ENCODE data around the gene BAIAP2L1.
"Not testable (repeated sequence)": the region's sequence is repeated elsewhere in the genome, so short reads cannot be mapped to it uniquely, and the experiment has no call there.

BAIAP2L1 gene

GRCh38 chr7:98398567-98399372 is 2.1 kb downstream of the BAIAP2L1 start:
- DNase-seq (ENCODE audit: low spot score) = no peak

- no peak for DNase-seq (ENCODE audit: low spot score)
These were observed 4.1 kb downstream of the BAIAP2L1 start for GRCh38 chr7:98396768-98397167.

GRCh38 chr7:98395951-98396350 is 4.9 kb downstream of the BAIAP2L1 start:
- DNase-seq (ENCODE audit: low spot score) = no peak

- DNase-seq (ENCODE audit: low spot score) = no peak
These were observed 5.4 kb downstream of the BAIAP2L1 start for GRCh38 chr7:98395481-98395880.

- no peak for DNase-seq (ENCODE audit: low spot score)
These were observed 6.5 kb downstream of the BAIAP2L1 start for GRCh38 chr7:98394377-98394836.

- no peak for DNase-seq (ENCODE audit: low spot score)
These were observed 13.2 kb downstream of the BAIAP2L1 start for GRCh38 chr7:98387544-98388226.

- DNase-seq (ENCODE audit: low spot score) = no peak
These were observed 13.8 kb downstream of the BAIAP2L1 start for GRCh38 chr7:98387131-98387530.

GRCh38 chr7:98385532-98385931 is 15.4 kb downstream of the BAIAP2L1 start:
- not testable (repeated sequence) for DNase-seq (ENCODE audit: low spot score)

- DNase-seq (ENCODE audit: low spot score) = no peak
These were observed 22.6 kb downstream of the BAIAP2L1 start for GRCh38 chr7:98378210-98378819.

- no peak for DNase-seq (ENCODE audit: low spot score)
These were observed 24.2 kb downstream of the BAIAP2L1 start for GRCh38 chr7:98376711-98377110.

GRCh38 chr7:98375664-98376063 is 25.2 kb downstream of the BAIAP2L1 start:
- DNase-seq (ENCODE audit: low spot score) = no peak

- no peak for DNase-seq (ENCODE audit: low spot score)
These were observed 26.6 kb downstream of the BAIAP2L1 start for GRCh38 chr7:98374285-98374680.

GRCh38 chr7:98372993-98373392 is 27.9 kb downstream of the BAIAP2L1 start:
- no peak for DNase-seq (ENCODE audit: low spot score)

- DNase-seq (ENCODE audit: low spot score) = no peak
These were observed 31.2 kb downstream of the BAIAP2L1 start for GRCh38 chr7:98369726-98370125.

- no peak for DNase-seq (ENCODE audit: low spot score)
These were observed 32.2 kb downstream of the BAIAP2L1 start for GRCh38 chr7:98368716-98369115.

GRCh38 chr7:98366562-98366938 is 34.3 kb downstream of the BAIAP2L1 start:
- DNase-seq (ENCODE audit: low spot score) = no peak

GRCh38 chr7:98365863-98366561 is 34.9 kb downstream of the BAIAP2L1 start:
- no peak for DNase-seq (ENCODE audit: low spot score)

- no peak for DNase-seq (ENCODE audit: low spot score)
These were observed 36.7 kb downstream of the BAIAP2L1 start for GRCh38 chr7:98364220-98364619.

- DNase-seq (ENCODE audit: low spot score) = no peak
These were observed 38.4 kb downstream of the BAIAP2L1 start for GRCh38 chr7:98362517-98362916.

GRCh38 chr7:98360221-98361130 is 40.4 kb downstream of the BAIAP2L1 start:
- DNase-seq (ENCODE audit: low spot score) = no peak

- no peak for DNase-seq (ENCODE audit: low spot score)
These were observed 41.5 kb downstream of the BAIAP2L1 start for GRCh38 chr7:98359395-98359794.
